HG02759 (cell line): ENCODE measurements around the gene CAPN1.

Source experiments
- ATAC-seq: cut with Tn5 transposase; IDR thresholded peaks from one replicate; pipeline ENCODE4 v1.9.1; 2021; ENCODE audit warnings: mild to moderate bottlenecking, moderate library complexity; ENCODE audit not compliant: unreplicated experiment

CAPN1 gene

GRCh38 chr11:65258988-65259387, 77.3 kb downstream of the CAPN1 start:
- no peak for ATAC-seq

- ATAC-seq: no peak
These were observed 78.6 kb downstream of the CAPN1 start for GRCh38 chr11:65260302-65260701.

- no peak for ATAC-seq
These were observed 79.2 kb downstream of the CAPN1 start for GRCh38 chr11:65260756-65261590.
